HG03280 (cell line): ENCODE results near the gene CEACAM4.
"Not testable (repeated sequence)": the region's sequence is repeated elsewhere in the genome, so short reads cannot be mapped to it uniquely, and the experiment has no call there.

Source experiments
- ATAC-seq: cut with Tn5 transposase; IDR thresholded peaks from one replicate; pipeline ENCODE4 v1.9.1; 2021; ENCODE audit warnings: mild to moderate bottlenecking, moderate library complexity; ENCODE audit not compliant: unreplicated experiment

CEACAM4 gene

GRCh38 chr19:41626877-41627276 is at the start of gene CEACAM4:
Gene CEACAM4, minus strand, starts transcription at chr19:41627074. Its CDS starts 111 bp downstream, at chr19:41626963.
- ATAC-seq = no peak

- ATAC-seq = no peak
These were observed 44.6 kb upstream of the CEACAM4 start for GRCh38 chr19:41671486-41671885.

- no peak for ATAC-seq
These were observed 43.9 kb upstream of the CEACAM4 start for GRCh38 chr19:41670755-41671154.

GRCh38 chr19:41668315-41668714 is 41.4 kb upstream of the CEACAM4 start:
- ATAC-seq = no peak

- ATAC-seq = no peak
These were observed 39.2 kb upstream of the CEACAM4 start for GRCh38 chr19:41666075-41666474.

GRCh38 chr19:41657157-41657556 is 30.3 kb upstream of the CEACAM4 start:
- ATAC-seq = no peak

GRCh38 chr19:41656756-41657155 is 29.9 kb upstream of the CEACAM4 start:
- not testable (repeated sequence) for ATAC-seq

GRCh38 chr19:41652250-41652649 is 25.4 kb upstream of the CEACAM4 start:
- ATAC-seq = no peak

GRCh38 chr19:41649827-41650226 is 23.0 kb upstream of the CEACAM4 start:
- ATAC-seq = no peak

GRCh38 chr19:41646589-41647204 is 19.8 kb upstream of the CEACAM4 start:
- ATAC-seq = no peak

- no peak for ATAC-seq
These were observed 15.1 kb upstream of the CEACAM4 start for GRCh38 chr19:41641879-41642485.

GRCh38 chr19:41638641-41639081 is 11.8 kb upstream of the CEACAM4 start:
- ATAC-seq = no peak

- ATAC-seq = no peak
These were observed 10.6 kb upstream of the CEACAM4 start for GRCh38 chr19:41637484-41637883.

GRCh38 chr19:41627966-41628675 is 1.2 kb upstream of the CEACAM4 start:
- no peak for ATAC-seq

- ATAC-seq = no peak
These were observed 596 bp downstream of the CEACAM4 start for GRCh38 chr19:41626278-41626677.

- ATAC-seq = no peak
These were observed 1.9 kb downstream of the CEACAM4 start for GRCh38 chr19:41624937-41625336.

GRCh38 chr19:41624515-41624914 is 2.4 kb downstream of the CEACAM4 start:
- ATAC-seq = no peak

GRCh38 chr19:41623360-41623759 is 3.5 kb downstream of the CEACAM4 start:
- ATAC-seq = no peak

- no peak for ATAC-seq
These were observed 5.2 kb downstream of the CEACAM4 start for GRCh38 chr19:41621654-41622053.

- ATAC-seq = no peak
These were observed 5.6 kb downstream of the CEACAM4 start for GRCh38 chr19:41621226-41621625.

GRCh38 chr19:41620171-41620570 is 6.7 kb downstream of the CEACAM4 start:
- ATAC-seq = no peak

GRCh38 chr19:41619018-41619556 is 7.8 kb downstream of the CEACAM4 start:
- no peak for ATAC-seq
